HS-5 (cell line): ENCODE measurements around the gene LITAF.
"Not testable (repeated sequence)": the region's sequence is repeated elsewhere in the genome, so short reads cannot be mapped to it uniquely, and the experiment has no call there.

Source experiments
- DNase-seq: peaks from one replicate; pipeline ENCODE4 v3.0.0-alpha.2; 2012; ENCODE audit warnings: low read depth

Gene LITAF

GRCh38 chr16:11597235-11598095, 10.7 kb upstream of the LITAF start:
- DNase-seq = no peak

GRCh38 chr16:11596572-11597226, 10.0 kb upstream of the LITAF start:
- DNase-seq = no peak

GRCh38 chr16:11593581-11593980, 6.9 kb upstream of the LITAF start:
- no peak for DNase-seq

GRCh38 chr16:11593076-11593475, 6.4 kb upstream of the LITAF start:
- DNase-seq = not testable (repeated sequence)

GRCh38 chr16:11591630-11592029, 4.9 kb upstream of the LITAF start:
- DNase-seq = not testable (repeated sequence)

GRCh38 chr16:11589198-11589550, 2.5 kb upstream of the LITAF start:
- DNase-seq = no peak

GRCh38 chr16:11588321-11589197, 1.8 kb upstream of the LITAF start:
- DNase-seq = no peak

GRCh38 chr16:11587643-11588247, 1.0 kb upstream of the LITAF start:
- no peak for DNase-seq

- no peak for DNase-seq
Observed at GRCh38 chr16:11586378-11586855, 302 bp downstream of the LITAF start.

GRCh38 chr16:11585460-11586377, 1.0 kb downstream of the LITAF start:
- no peak for DNase-seq

- DNase-seq = no peak
Observed at GRCh38 chr16:11583889-11584565, 2.7 kb downstream of the LITAF start.

GRCh38 chr16:11583166-11583565, 3.6 kb downstream of the LITAF start:
- no peak for DNase-seq

GRCh38 chr16:11582157-11582814, 4.4 kb downstream of the LITAF start:
- no peak for DNase-seq

GRCh38 chr16:11581678-11582077, 5.0 kb downstream of the LITAF start:
- no peak for DNase-seq

GRCh38 chr16:11580451-11581086, 6.2 kb downstream of the LITAF start:
- DNase-seq = no peak

- DNase-seq = not testable (repeated sequence)
Observed at GRCh38 chr16:11577290-11577660, 9.4 kb downstream of the LITAF start.

- no peak for DNase-seq
Observed at GRCh38 chr16:11576427-11577289, 10.1 kb downstream of the LITAF start.

GRCh38 chr16:11575223-11575589, 11.5 kb downstream of the LITAF start:
- DNase-seq = no peak
